Stimulated activated CD8-positive, alpha-beta memory T cell treated with anti-CD3 and anti-CD28 coated beads, Interleukin-7, amount 100 ng/mL, for 4 hours (primary cell): ENCODE measurements around the gene CRYL1.

Source experiments
- DNase-seq, 2 donors: peaks; one replicate each; pipeline ENCODE4 v3.0.0-alpha.2; 2020; ENCODE audit warnings: low read depth in 2 of 2

Gene CRYL1

DNA sequence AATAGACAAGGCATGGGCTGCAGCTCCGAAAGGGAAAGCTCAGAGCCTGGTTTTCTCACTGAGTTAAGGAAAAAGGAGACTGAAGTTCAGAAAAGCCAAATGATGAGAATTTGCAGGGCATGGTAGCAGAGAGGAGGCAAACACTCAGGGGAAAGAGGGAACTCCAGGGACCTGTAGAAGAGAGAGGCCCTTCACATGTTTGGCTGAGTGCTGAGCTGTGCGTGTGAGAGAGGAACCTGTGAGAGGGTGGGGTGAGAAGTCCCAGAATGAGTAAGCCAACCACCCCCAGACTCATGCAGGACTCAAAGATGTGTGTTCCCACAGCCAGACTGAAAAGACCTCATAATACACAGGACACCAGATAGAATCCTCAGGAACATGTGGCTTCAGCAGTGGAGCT, 2.8 kb upstream of the CRYL1 start:
- no peak for DNase-seq

DNA sequence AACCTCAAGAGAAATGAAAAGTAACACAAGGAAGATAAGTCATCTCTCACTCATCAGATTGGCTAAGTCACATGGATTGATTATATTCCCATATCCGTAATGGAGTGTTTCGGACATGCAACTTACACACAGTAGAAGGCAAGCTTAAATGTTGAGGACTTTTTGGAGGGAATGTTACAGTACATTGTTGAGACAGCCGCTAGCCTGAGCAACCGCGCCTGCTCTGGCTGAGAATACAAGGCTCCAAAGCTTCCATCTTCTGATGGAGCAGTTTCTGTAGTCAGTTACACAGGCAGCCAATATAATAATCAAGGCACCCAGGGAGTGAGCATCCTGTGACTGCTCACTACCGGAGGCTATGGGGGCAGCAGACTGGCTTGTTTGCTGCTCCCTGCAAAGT, 1.0 kb upstream of the CRYL1 start:
- no peak for DNase-seq

DNA sequence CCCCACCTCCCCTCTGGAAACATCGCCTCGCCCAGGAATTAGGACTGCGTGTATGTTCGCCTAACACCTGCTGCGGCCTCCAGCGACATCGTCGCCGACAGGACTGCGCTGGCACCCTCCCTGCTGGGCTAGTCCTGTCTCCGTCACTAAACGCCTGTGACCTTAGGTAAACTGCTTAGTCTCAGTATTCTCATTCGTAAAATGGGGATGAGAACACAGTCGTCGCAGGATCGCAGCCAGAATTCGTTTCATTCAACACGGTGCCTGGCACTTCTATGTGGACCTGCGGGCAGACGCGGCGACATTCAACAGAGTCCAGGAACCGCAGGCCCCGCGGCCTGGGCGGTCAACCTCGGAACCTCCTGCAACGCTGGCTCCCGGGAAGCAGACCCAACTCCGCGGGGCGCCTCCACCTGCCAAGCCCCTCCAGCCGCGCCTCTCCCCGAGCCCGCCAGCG, 485 bp downstream of the CRYL1 start:
- DNase-seq, result no peak

DNA sequence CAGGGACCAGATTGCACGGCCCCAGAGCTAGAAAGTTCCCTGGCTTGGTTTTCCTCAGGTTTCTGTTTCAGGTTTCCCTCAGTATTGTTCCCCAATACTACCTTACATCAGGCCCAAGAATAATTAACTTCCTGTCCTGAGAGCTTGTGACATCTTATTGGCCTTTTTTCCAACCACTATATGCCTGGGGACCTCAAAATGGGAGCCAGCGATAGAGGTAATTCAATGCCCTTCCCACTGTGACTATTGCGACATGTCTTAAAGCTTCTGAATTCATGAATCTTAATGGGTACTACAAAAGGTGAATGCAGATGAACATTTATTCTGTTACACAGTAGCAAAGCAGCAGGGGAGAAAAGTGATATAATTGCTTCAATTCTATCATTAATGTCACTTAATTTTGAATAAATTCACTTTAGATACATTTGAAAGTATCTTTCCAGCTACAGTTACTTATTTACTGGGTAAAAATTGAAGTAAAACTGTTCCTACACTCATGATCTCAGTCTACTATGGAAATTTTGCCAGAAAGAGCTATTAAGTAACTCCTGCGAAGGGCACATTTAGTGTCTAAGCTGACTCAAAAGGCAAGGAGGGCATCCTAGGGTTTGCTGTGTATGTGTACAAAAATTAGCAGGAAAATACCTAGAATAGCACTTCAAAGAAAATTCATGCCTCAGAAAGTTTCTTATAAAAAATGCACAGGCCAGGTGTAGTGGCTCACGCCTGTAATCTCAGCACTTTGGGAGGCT, 4.1 kb downstream of the CRYL1 start:
- DNase-seq, result no peak

DNA sequence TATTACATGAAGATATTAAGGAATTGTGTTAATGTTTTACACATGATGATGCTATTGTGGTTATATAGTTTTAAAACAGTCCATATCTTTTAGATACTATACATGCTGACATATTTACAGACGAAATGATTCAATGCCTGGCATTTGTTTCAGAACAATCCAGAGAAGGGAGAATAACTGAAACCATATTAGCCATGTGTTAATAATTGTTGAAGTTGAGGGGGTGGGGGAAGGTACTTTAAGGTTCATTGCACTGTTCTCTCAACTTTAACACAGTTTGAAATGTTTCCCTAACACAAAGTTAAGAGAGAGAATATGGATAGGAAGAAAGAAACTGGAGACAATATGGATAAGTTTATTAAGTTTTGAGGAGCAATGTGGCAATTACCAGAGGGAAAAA, 5.8 kb downstream of the CRYL1 start:
- no peak for DNase-seq

DNA sequence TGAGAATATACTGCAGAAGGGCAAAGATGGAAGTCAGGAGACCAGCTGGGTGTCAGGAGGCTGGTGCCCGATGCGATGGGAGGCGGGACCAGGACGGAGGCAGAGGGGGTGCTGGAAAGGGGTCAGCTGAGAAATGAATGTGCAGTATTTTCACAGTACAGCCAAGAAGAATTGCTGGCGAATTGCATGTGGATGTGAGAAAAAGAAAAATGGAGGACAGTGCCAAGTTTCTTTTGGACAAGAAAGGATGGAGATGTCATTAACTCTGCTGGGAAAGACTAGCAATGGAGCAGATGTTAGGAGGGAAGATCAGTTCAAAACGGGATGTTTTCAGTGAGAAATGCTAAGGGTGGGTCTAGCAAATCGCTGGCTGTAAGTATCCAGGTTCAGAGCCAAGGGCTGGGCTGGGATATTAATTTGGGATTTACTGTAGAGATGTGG, 7.0 kb downstream of the CRYL1 start:
- DNase-seq, result no peak

DNA sequence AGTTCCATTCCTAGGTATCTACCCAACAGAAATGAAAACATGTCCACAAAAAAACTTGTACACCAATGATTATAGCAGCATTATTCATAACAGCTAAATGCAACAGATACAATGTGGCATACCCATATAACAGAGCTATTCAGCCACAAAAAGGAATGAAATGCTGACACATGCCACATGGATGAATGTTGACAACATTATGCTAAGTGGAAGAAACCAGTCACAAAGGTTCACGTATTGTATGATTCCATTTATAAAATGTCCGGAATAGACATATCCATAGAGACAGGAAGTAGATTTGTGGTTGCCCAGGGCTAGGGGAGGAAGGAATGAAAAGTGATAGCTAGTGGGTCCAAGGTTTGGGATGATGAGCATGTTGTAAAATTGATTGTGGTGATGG, 10.8 kb downstream of the CRYL1 start:
- no peak for DNase-seq

DNA sequence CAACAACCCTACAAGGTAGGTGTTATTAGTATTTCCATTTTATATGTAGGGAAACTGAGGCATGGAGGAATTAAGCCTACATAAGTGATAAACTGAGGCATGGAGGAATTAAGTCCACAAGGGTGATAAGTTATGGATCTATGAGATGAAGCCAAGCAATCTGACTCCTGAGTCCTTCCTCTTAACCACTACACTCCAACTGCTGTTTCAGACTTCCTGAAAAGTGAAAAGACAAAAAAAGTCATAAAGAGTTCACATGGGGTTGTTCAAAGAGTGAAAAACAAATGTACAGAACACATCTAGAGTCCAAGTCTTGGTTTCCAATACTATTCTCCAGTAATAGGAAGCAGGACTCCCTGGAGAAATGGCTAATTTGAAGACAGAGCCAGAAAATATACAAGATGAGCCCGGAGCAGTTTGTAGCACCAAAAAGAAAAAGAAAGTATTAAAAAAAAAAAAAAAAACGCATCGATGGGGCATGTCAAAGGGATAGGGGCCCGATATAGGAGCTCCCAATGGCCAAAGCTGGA, 12.1 kb downstream of the CRYL1 start:
- no peak for DNase-seq

DNA sequence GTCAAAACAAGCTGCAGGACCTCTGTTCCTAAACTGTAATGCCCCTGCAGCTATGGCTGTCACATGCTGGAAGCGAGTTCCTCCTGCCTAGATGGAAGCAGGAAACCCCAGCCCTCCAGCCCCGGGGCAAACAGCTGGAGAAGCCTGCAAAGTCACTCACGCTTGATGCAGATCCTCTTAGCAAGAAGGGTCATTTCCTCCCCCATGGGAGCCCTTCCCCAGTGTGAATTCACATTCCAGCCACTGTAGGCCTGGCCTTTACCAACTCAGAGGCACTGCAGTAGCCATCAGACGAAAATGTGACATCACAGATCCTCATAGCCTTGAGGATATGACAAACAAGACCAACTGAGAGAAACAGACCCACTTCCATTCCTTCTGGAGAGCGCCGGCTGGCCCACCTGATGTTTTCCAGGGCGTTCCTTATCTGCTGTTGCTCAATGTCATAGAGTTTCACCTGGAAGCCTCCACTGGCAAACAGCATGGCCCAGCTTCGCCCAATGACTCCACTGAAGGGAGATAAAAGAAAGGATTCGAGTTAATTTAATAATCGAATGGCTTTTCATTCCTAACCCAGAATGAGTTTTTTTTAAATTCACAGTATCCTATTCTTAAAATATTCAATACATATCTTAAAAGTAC, 13.5 kb downstream of the CRYL1 start:
- DNase-seq, result no peak

DNA sequence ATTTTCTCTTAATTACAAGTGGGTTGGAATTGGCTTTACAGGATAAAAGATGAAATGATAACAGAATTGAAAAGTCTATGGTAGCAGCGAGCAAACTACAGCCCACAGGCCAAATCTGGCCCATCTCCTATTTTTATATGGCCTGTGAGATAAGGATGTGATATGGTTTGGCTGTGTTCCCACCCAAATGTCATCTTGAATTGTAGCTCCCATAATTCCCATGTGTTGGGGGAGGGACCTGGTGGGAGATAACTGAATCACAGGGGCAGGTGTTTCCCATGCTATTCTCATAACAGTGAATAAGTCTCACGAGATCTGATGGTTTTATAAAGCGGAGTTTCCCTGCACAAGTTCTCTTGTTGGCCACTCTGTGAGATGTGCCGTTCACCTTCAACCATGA, 19.0 kb downstream of the CRYL1 start:
- no peak for DNase-seq

DNA sequence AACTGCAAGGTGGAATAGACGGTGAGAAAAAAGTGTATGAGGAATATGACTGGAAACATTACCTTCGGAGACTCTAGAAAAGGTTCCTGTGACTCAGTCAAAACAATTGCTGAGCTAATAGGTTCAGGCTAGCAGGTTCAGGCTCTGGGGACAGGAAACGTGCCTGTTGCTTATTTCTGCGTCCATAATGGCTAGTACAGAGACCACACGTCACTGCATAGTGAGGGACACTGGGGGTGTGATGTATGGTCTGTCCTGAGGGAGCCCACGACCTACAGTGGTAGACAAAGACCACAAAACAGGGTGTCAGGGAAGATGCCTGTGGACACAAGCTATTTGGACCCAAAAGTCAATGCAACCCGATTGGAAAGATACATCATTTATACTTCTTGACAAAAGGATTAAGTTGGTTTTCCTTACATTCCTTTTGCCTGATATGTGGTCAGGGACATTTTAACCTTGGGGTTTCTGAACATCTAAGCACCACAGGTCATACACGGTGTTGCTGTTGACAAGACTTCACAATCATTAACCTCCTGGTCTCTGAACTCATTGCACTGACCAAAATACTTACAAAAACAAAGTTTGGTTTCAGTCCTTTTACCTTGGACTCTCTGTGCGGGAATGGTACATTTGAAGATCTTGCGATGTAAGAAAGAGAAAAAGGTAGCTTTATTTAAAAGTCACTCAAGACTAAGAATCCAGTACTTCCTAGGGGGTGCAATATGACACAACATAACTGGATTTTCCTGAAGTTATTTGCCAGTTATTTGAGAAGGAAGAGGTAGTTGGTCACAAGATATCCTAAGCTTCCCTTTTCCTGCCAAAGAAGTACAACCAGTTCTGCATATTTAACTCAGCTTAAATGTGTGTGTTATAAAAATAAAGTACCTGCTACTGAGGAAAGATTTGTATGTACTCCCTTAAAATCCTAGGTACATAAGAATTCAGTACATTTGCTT, 20.0 kb downstream of the CRYL1 start:
- no peak for DNase-seq

DNA sequence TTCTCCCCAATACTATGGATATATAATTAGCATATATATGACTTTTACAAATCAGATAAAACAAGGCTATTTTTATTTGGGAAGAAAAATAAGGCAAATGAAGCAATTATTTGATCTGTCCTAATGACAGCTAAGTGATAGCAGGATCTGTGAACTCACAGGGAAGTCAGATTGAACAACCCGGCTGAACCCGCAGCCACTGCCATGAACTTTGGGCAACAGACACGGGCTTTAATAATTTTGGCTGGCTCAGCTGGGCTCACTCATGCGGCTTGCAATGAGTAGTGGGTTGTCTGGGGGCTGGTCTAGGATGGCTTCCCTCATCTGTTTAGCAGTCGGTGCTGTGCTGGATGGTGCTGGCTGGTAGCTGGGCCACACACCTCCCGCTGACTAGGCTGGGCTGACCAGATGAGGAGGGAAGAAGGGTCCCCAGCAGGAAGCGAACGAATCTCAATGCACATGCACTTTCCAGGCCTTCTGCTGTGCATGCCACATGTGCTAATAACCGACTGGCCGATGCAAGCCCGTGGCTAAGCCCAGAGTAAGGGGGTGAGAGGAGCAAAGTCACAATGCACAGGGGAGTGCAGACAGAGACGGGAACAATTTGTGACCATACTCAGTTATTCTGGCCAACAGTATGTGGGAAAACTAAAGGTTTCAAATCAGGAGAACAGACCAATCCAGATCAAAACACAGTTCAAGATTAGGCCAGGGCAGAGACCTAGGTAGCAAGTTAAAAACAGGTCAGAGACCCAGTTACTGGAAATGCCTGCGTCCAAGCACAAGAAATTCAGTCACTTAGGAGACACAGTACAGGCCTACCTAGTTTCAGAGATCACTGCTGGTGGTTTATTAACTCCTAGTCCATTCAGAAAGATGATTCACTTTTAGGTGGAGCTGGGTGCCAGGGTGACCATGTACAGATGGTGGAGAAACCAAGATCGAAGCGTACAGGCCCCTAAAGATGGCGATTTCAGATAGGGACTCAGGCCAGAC, 22.3 kb downstream of the CRYL1 start:
- no peak for DNase-seq

DNA sequence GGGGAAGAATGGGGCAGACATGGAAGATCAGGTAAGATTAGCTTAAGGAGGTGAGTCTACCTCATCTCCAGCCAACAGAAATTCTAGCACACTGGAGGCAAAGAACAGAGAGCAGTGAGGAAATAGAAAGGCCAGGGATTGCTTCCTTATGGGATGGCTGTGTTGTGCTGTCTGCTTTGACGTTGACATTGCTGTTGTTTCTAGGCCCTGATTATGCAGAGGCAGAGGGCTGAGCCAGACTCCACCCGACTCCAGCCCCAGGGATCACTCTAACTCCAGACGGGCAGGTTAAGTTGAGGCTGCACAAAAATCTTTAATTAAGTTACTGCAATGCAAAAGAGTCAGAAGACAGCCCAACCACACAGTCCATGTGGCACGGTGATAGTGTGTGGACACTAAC, 24.1 kb downstream of the CRYL1 start:
- DNase-seq, result no peak

DNA sequence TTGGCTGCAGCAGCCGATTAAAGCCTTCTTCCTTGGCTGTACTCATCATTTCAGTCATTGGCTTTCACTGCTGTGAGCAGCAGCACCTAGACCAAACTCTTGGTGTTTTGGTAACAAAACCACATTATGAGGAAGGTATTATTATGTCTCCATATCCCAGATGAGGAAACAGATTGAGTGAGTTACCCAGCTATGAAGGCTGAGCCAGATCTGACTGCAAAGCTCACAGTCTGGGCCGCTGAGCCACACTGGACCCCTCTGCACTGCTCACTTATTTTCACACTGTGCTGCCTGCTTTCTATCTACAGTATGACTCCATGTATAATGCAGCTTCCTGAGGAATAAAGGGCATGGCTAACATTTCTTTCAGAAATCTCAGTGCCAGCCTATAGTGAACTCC, 24.5 kb downstream of the CRYL1 start:
- DNase-seq, result no peak

DNA sequence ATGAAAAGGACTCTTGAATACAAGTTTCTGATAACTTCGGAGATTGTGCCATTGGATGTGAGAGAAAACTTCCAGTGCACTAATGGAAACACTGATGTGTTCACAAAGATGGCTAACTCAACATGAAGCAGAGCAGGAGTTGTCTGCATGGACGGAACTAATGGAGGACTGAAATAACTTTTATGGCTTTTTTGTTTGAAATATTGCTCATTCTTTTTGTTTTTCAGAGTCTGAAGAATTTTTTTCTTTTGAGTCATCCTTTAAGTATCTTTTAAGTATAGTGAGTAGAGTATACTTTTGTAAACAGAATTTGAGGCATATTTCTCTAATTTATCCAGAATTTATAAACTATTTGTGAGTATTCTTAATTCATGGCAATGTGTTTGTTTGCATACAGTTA, 25.7 kb downstream of the CRYL1 start:
- no peak for DNase-seq

DNA sequence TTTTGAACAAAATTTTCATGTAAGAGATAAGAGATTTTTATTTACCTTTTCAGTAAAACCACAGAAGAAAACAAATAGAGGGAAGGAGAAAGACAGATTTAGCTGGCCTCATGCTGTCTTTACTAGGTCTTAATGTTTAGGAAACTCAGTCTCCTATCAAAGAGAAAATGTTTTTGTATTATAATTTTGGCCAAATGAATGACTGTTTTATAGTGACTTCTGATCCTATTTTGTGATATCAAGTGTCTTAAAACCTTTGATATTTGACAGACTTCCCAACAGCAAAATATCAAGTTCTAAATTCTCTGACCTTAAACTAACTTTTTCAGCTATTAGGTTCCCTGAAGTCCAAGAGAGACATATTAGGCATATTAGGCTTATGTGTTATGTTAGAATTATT, 27.0 kb downstream of the CRYL1 start:
- no peak for DNase-seq

DNA sequence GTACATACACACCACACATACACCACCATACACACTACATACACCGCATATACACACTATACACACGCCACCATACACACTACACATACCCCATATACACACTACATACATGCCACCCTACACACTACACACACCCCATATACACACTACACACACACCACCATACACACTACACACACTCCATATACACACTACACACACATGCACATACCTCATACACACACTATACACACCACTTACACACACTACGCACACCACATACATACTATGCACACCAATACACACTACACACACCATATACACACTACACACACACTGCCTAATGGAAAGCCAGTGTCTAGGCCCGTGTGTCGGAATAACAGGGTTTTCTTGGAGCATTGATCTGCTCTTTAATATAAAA, 27.5 kb downstream of the CRYL1 start:
- no peak for DNase-seq

DNA sequence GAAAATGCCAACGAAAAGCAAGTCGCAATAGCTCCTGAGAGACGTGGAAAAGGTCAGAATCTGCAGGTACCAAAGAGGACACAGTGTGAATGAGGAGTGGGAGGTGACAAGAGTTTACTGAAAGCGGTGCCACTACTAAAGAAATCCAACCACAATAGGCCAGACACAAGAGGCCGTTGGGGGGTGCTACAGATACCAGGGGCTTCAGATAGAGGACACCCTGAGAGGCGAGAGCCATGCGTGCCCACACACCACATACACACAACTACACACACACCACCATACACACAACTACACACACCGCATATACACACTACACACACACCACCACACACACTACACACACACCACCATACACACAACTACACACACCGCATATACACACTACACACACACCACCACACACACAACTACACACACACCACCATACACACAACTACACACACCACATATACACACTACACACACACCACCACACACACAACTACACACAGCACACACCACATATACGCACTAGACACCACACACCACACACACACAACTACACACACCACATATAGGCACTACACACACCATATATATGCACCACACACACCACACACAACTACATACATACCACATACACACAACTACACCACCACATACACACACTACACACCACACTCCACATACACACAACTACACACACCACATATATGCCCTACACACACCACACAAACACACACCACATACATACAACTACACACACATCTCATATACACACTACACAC, 28.5 kb downstream of the CRYL1 start:
- no peak for DNase-seq

DNA sequence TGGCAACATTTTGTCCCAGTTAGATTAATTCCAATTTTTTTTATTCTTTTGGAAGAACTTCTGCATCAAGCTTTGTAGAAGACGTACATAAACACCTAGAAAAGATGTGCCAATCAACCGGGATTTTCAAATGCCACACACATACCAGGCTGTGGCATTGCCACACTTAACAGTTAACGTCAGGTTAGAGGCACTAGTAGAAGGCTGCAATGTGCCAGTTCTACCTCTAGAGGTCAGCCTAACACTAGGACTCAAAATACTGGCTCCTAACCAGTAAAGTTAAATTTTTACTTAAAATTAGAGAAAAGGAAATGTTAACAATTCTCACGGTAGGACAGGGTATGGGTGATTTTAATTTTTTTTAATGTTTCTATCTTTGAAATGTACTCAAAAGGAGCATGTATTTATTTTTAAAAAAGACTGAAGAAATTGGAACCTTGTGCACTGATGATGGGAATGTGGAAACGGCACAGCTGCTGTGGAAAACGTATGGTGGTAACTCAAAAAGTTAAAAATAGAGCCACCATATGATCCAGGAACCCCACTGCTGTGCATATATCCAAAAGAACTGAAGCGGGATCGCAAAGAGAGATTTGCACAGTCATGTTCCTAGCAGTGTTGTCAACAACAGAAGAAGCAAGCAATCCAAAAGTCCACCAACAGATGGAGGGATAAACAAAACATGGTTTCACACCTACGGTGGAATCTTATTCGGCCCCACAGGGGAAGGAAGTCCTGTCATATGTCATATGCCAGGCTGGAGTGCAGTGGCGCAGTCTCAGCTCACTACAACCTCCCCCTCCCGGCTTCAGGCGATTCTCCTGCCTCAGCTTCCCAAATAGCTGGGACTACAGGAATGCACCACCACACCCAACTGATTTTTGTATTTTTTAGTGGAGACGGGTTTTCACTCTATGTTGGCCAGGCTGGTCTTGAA, 30.3 kb downstream of the CRYL1 start:
- peak; percentile 25 to 50 for DNase-seq
